ENCODE measurements around the gene MUC5AC. TPM values are rescaled to one million over a fixed set of nuclear protein-coding genes. Genes with fewer than 3 reads are reported as not detected.
"Not testable (repeated sequence)": the region's sequence is repeated elsewhere in the genome, so short reads cannot be mapped to it uniquely, and the experiment has no call there.

Gene MUC5AC
- total RNA-seq, 2 donors from 2014 or later: not detected

DNA sequence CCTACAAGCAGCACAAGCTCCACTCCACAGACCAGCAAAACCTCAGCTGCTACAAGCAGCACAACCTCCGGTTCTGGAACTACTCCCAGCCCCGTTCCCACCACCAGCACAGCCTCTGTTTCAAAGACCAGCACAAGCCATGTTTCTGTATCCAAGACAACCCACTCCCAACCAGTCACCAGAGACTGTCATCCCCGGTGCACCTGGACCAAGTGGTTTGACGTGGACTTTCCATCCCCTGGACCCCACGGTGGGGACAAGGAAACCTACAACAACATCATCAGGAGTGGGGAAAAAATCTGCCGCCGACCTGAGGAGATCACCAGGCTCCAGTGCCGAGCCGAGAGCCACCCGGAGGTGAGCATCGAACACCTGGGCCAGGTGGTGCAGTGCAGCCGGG is 32.1 kb downstream of the MUC5AC start:
- H3K9ac ChIP-seq (ENCODE audit: extremely low read depth, low read length, poor library complexity, severe bottlenecking); H3K27ac Mint-ChIP-seq; H3K27me3 Mint-ChIP-seq (ENCODE audit: insufficient read depth); H3K4me3 ChIP-seq (ENCODE audit: low read length); H3K4me1 ChIP-seq (ENCODE audit: control insufficient read depth, insufficient read depth, low read length); H3K4me3 Mint-ChIP-seq; H3K9me3 ChIP-seq (ENCODE audit: control insufficient read depth, low read length); H3K27me3 ChIP-seq (ENCODE audit: control insufficient read depth, insufficient read depth, low read length, poor library complexity, severe bottlenecking); DNase-seq; H3K36me3 Mint-ChIP-seq (ENCODE audit: low read depth); H3K9me3 Mint-ChIP-seq; H3K4me1 Mint-ChIP-seq; H3K27ac ChIP-seq (ENCODE audit: low read depth, low read length); H3K36me3 ChIP-seq (ENCODE audit: control insufficient read depth, insufficient read depth, low read length): not testable (repeated sequence)
- WGBS, 2 experiments (ENCODE audit: insufficient coverage in 1 of 2, insufficient read length in 1 of 2): 72% methylated on average over 4 of the region's 12 CpGs; no CpG with 5 or more reads in 1 of the 2 experiments

- H3K9ac ChIP-seq (ENCODE audit: extremely low read depth, low read length, poor library complexity, severe bottlenecking); H3K27ac ChIP-seq (ENCODE audit: low read depth, low read length); H3K27me3 Mint-ChIP-seq (ENCODE audit: insufficient read depth); H3K4me3 Mint-ChIP-seq; H3K36me3 ChIP-seq (ENCODE audit: control insufficient read depth, insufficient read depth, low read length); H3K9me3 ChIP-seq (ENCODE audit: control insufficient read depth, low read length); H3K27ac Mint-ChIP-seq; H3K9me3 Mint-ChIP-seq; H3K4me1 Mint-ChIP-seq; H3K27me3 ChIP-seq (ENCODE audit: control insufficient read depth, insufficient read depth, low read length, poor library complexity, severe bottlenecking); H3K36me3 Mint-ChIP-seq (ENCODE audit: low read depth); H3K4me3 ChIP-seq (ENCODE audit: low read length); H3K4me1 ChIP-seq (ENCODE audit: control insufficient read depth, insufficient read depth, low read length): not testable (repeated sequence)
- peak; percentile 22 for DNase-seq
- WGBS, 2 experiments (ENCODE audit: insufficient coverage in 1 of 2, insufficient read length in 1 of 2): 86 to 94% methylated on average over 13 to 20 of the region's 22 CpGs
Observed at GRCh38 chr11:1191786-1192470, 34.2 kb downstream of the MUC5AC start.

DNA sequence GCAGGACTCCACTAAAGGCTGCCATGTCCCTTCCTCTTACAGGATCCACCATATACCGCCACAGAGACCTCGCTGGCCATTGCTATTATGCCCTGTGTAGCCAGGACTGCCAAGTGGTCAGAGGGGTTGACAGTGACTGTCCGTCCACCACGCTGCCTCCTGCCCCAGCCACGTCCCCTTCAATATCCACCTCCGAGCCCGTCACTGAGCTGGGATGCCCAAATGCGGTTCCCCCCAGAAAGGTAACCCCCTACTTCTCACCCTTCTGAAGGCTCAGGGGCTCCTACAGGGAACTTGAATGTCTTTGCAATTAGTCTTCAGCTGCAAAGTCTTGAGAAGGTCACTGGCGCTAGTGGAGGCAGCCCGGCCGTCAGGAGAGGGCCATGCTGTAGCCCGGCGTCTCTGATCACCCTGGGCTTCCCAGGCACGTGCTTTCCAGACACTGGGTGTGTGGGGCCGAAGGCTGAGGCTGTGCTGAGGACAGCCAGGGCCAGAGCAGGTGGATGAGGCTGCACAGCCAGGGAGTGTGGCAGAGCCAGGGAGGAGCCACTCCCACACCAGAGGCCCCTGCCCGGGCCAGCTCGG is 35.1 kb downstream of the MUC5AC start:
- H3K4me3 ChIP-seq (ENCODE audit: low read length): no peak overlapping the region
- H3K9ac ChIP-seq (ENCODE audit: extremely low read depth, low read length, poor library complexity, severe bottlenecking): no peak overlapping the region
- no peak overlapping the region for H3K4me3 Mint-ChIP-seq
- peak; percentile 23 for DNase-seq
- H3K4me1 Mint-ChIP-seq: no peaks in the 10 kb centered on the region
- no peaks in the 10 kb centered on the region for H3K36me3 Mint-ChIP-seq (ENCODE audit: low read depth)
- H3K27me3 ChIP-seq (ENCODE audit: control insufficient read depth, insufficient read depth, low read length, poor library complexity, severe bottlenecking): no peaks in the 10 kb centered on the region
- no peaks in the 10 kb centered on the region for H3K27me3 Mint-ChIP-seq (ENCODE audit: insufficient read depth)
- H3K9me3 Mint-ChIP-seq: no peaks in the 10 kb centered on the region
- H3K9me3 ChIP-seq (ENCODE audit: control insufficient read depth, low read length): no peaks in the 10 kb centered on the region
- no peaks in the 10 kb centered on the region for H3K4me1 ChIP-seq (ENCODE audit: control insufficient read depth, insufficient read depth, low read length)
- H3K27ac ChIP-seq (ENCODE audit: low read depth, low read length): no peak overlapping the region
- WGBS, 2 experiments (ENCODE audit: insufficient coverage in 1 of 2, insufficient read length in 1 of 2): 92 to 94% methylated on average over 11 to 16 of the region's 17 CpGs
- H3K36me3 ChIP-seq (ENCODE audit: control insufficient read depth, insufficient read depth, low read length): no peaks in the 10 kb centered on the region
- H3K27ac Mint-ChIP-seq: no peak overlapping the region
- TF ChIP-seq, protein P1, sequence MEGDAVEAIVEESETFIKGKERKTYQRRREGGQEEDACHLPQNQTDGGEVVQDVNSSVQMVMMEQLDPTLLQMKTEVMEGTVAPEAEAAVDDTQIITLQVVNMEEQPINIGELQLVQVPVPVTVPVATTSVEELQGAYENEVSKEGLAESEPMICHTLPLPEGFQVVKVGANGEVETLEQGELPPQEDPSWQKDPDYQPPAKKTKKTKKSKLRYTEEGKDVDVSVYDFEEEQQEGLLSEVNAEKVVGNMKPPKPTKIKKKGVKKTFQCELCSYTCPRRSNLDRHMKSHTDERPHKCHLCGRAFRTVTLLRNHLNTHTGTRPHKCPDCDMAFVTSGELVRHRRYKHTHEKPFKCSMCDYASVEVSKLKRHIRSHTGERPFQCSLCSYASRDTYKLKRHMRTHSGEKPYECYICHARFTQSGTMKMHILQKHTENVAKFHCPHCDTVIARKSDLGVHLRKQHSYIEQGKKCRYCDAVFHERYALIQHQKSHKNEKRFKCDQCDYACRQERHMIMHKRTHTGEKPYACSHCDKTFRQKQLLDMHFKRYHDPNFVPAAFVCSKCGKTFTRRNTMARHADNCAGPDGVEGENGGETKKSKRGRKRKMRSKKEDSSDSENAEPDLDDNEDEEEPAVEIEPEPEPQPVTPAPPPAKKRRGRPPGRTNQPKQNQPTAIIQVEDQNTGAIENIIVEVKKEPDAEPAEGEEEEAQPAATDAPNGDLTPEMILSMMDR (conservative IDR thresholded peaks at IDR 0.05): no peak

- no peaks in the 10 kb centered on the region for H3K4me1 Mint-ChIP-seq
Observed at GRCh38 chr11:1193326-1194230, 35.8 kb downstream of the MUC5AC start.

More at GRCh38 chr11:1193326-1194230, 35.8 kb downstream of the MUC5AC start:
- Mint-ChIP-seq H3K27me3 (ENCODE audit: insufficient read depth) (no peaks in the 10 kb centered on the region), H3K36me3 (ENCODE audit: low read depth) (no peaks in the 10 kb centered on the region), H3K9me3 (no peaks in the 10 kb centered on the region), H3K4me3 (no peak overlapping the region), H3K27ac (no peak overlapping the region)
- peak; percentile 28 for DNase-seq
- TF ChIP-seq, protein P1 (conservative IDR thresholded peaks at IDR 0.05): no peak
- Histone ChIP-seq H3K4me1 (ENCODE audit: control insufficient read depth, insufficient read depth, low read length) (no peaks in the 10 kb centered on the region), H3K4me3 (ENCODE audit: low read length) (no peak overlapping the region), H3K36me3 (ENCODE audit: control insufficient read depth, insufficient read depth, low read length) (no peaks in the 10 kb centered on the region), H3K9me3 (ENCODE audit: control insufficient read depth, low read length) (no peaks in the 10 kb centered on the region), H3K27me3 (ENCODE audit: control insufficient read depth, insufficient read depth, low read length, poor library complexity, severe bottlenecking) (no peaks in the 10 kb centered on the region), H3K27ac (ENCODE audit: low read depth, low read length) (no peak overlapping the region), H3K9ac (ENCODE audit: extremely low read depth, low read length, poor library complexity, severe bottlenecking) (no peak overlapping the region)
- WGBS, 2 experiments (ENCODE audit: insufficient coverage in 1 of 2, insufficient read length in 1 of 2): 83 to 92% methylated on average over 23 to 43 of the region's 43 CpGs
